Measurements from ENCODE around the gene COG5.
"Not testable (repeated sequence)": the region's sequence is repeated elsewhere in the genome, so short reads cannot be mapped to it uniquely, and the experiment has no call there.

Gene COG5

DNA sequence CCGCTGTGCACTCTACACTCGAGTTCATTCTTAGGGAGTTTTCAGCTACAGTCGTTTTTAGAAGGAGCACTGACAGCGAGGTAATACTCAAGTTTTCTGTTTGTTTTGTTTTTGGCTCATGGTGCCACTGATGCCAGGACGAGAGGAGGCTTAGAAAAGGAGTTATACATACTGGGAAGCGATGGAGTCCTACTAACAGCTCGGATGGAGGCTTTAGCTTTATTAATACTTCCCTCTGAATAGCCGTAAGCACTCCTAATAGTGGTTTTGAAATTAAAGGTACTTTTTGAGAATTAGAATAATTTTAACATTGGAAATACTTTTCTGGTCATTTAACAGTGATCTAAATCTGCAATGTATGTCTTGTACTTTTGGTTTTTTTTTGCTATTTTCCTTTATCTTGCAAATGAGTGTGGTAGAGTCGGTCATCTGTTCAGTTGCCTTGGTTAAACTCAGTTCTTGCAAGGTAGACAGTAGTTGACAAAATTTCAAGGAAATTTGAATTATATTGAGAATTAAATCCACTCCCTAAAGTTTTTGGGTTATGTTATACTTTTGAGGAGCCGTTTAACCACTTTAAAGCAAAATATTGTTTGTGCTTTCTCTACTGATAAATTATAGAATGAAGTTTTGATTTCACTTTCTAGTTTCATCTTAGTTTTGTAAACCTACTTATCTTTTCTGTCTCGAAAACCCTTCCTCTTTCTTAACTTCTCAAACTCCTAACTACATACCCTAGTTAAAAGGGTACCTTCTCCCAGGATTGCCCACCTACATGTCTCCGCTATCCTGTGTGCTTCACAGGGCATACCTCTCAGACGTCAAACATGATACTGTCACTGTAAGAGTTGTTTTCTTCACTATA, 393.4 kb downstream of the COG5 start:
- no peak for DNase-seq

DNA sequence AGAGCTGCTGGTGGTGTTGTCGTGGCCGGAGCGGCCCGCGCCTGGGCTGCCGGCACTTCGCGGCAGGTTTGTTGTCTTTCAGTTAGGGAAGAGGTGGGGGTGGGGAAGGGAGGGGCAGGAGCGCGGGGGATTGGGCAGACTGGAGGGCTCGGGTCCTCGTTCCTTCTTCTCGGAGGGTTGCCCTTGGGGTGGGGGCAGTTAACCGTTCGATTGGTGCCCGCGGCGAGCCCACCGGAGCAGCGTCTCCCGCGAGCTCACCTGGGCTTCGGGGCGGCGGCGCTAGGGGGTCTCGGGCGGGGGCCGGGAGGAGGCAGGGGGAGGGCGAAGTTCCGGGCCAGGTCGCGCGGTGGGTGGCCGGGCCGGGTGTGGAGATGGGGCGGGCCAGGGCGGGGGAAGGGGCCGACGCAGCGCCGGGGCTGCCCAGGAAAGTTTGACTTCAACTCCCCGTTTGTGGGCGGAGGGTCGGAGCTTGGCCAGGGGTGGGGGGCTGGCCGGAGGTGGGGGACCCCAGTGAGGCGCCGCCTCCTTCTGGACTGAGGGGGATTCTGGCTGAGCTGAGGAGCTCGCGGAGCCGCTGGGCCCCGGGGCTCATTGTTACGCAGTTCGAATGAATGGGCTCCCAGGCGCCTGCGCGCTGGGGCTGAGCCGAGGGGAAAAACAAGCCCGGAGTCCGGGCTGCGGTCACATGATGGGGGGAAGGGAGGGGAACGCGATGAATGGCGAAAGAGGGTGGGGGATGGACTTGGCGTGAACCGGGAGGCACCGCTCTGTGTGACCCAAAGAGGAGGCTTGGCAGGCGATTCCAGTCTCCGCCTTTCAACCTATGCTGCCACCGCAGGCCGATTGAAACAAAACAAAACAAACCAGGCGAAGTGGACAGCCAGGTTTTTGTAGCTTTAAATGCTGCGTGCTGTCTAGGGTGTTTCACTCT, 394.3 kb downstream of the COG5 start:
- peak; percentile 86 for DNase-seq

DNA sequence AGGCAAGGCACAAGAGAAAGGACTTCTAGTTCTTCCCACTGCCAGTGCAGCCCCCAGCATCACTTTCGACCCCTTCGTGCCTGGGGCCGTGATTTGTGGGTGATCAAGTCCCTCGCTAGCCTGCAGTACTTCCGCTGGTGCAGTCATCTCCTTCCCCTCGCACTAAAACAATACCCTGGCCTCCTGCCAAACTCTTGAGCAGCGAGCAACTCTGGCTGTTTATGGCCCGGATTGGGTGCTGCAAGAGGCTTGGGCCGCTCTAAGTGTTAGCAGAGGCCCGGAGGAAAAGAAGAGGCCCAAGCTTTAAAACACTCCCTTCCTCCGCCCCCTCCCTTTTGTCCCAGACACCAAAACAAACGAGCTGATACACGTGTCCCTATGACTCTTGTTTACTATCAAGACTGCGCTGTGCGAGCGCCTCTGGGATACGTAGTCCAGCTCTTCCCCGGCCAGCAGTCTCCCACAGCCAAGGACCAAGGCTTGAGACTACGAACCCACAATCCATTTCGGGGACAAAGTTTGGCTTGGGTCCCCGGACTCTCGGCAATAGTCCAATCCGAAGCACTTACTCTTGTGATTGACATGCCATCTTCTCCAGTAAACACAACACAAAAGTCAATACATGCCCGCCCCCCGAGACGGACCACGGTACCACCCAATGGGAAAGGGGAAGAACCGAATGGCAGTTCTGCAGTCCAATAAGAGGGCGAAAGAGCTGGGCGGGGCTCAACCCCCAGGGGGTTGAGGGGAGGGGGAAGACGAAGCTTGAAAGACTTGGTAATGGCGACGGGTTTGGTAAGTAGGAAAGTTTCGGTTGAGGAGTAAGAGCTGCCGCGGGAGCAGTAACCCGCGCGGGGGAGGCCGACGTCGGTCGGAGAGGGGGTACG, 395.2 kb downstream of the COG5 start, which contains the start of gene HBP1:
HBP1 (plus strand) TSS at position 771 of the 887 bp plus-strand sequence. CDS start 10,891 bp downstream, outside the sequence.
- DNase-seq = peak; percentile 98

GRCh38 chr7:107167483-107168232, 396.1 kb downstream of the COG5 start:
- DNase-seq = peak; percentile 33

DNA sequence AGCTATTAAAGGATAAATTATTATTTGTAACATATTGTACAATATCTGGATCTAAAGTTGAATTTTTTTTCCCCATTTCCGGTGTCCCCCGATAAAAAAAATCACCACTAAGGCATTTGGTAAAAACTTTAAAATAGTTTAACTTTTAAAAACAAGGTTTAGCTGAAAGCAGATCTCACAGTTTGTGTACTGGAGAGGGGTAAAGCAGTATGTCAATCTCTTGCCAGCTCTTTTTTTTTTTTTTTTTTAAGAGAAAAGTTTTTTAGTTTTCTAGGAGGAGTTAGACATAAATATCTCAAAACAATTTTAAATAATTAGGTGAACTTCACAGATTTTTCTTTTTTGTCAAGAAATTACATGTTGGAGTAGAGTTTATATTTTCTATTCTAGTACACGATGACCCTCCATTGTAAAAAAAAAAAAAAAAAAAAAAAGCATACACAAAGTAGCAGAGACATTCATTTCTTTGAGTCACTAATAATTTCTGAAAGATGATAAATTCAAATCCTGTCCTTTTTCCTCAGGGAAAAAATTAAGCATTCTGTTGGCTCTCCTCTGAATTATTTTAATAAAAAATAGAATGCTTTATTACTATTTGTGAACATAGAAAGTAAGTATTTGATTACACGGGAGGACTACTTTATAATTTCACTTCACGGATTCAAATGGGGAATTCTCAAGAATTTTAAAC, 396.8 kb downstream of the COG5 start:
- DNase-seq = no peak

DNA sequence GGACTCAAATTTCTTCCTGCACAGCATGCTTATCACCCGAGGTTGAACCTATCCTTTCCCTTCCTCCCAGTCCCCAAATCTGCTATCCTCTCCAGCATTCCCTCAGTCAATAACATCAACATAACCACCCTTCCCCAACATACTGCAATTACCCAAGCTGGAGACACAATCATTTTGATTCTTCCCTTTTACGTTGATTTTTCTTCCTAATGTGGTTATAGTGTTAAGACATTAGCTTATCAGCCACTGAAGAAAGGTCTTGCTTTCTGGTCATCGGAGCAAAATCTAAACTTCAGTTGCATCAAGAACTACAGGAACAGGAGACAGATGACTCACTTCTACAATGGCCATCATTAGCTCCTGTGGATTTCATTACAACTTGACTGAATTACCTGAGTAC, 398.4 kb downstream of the COG5 start:
- DNase-seq = no peak

- DNase-seq = no peak
These were observed 399.6 kb downstream of the COG5 start for GRCh38 chr7:107164092-107164491.

DNA sequence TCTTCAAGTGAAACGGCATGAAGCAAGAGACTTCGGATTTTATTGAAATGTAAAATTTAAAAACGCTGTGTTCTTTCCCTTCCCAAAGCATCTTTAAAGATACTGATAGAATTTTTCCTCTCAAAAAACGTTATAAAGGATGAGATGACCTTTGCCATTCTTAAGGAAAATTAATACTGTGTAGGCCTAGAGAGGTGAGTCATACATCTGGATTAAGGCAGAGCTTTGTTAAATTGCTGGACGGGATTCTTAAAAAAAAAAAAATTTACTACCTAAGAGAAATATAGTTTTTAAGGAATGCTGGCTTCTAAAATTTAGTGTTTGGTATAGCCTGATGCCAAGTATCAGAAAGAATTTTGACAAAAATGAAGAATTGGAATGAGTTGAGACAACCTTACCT, 401.2 kb downstream of the COG5 start:
- no peak for DNase-seq

DNA sequence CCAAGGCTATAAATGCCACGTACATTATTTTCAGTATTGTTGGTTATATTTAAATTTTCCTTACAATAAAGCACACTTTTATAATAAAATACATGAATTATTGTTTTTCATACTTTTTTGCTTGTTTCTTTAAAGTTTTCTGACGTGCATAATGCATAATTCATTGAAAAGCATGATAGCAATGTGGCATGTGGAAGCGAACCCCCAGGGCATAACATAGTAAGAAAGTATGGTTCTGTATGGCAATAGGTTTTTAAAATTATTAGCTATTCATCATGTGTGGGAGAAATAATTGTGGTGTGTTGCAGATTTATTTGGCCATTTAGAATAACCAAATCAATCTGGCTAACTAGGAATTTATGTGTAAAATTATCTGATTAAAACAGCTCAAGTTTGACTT, 402.3 kb downstream of the COG5 start:
- no peak for DNase-seq

DNA sequence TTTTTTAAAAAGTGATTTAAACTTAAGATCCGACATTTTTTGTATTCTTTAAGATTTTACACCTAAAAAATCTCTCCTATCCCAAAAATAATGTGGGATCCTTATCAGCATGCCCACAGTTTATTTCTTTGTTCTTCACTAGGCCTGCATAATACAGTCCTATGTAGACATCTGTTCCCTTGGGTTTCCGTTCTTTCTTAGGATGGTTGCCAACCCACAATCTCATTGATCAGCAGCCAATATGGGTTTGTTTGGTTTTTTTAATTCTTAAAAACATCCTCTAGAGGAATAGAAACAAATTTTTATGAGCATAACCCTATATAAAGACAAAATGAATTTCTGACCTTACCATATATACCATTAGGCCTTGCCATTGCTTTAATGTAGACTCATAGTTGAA, 403.3 kb downstream of the COG5 start:
- DNase-seq = no peak

DNA sequence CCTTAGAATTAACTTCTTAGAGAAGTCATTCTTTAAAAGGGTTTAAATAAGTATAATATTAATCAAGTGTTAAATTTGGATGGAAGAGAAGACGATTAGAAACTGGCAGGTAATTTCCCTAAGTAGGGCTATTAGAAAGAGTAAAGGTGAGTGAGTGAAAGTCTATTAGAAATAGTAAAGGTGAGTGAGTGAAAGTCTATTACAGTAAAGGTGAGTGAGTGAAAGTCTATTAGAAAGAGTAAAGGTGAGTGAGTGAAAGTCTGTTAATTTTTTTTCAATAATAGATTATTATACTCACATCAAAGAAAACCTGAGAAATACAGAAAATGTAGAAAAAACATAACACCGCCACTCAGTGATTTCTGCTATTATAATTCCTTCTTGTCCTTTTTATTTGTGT, 405.7 kb downstream of the COG5 start:
- DNase-seq = no peak

DNA sequence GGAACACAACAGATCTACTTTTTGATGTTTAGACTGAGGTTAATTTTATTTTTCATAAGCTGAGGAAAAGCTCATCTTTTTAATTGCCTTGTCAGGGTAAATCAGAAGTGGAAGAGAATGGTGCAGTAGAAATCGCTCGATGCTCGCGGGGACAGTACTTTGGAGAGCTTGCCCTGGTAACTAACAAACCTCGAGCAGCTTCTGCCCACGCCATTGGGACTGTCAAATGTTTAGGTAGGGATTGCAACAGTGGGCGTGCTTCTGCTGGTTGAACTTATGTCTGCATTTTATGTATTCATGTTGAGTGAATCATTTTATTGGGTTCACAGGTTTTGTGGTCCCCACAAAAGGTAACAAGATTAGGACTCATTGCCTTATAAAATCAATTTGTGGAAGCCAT, 406.6 kb downstream of the COG5 start:
- no peak for DNase-seq

- DNase-seq = not testable (repeated sequence)
These were observed 408.0 kb downstream of the COG5 start for GRCh38 chr7:107155726-107156125.

DNA sequence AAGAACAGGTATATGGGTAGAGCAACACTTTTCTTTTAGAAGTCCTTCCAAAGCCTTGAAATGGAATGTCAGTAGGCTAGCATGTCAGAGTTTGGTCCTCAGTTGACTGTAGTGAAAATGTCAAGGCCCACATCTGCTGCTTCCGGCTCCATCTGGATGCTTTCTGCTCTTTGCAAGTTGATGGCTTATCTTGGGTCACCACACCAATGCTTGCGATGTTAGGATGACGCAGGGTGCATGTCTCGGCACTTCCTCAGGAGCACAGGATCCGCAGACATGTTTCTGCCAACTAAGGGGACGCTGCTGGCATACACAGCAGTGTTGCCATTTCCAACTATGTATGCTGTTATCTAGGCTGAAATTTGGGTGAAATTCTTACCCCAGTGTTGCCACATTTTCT, 408.9 kb downstream of the COG5 start:
- no peak for DNase-seq

DNA sequence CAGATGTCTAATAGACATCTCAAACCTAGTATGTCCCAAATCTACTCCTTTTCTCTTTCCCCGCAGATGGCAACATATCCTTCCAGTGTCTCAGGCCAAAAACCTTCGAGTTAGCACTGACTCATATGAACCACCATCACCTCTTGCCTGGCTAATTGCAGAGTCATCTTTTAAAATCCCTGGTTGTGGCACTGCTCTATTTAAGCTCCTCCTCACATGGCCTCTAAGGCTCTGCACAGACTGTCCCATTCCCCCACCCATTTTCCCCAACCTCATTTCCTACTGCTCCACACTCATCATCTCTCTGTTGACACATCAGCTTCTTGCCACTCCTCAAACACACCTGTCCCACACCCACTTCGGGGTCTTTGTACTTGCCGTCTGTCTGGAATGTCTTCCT, 411.7 kb downstream of the COG5 start:
- DNase-seq = no peak

Data from NCI-H2171 (cell line).